HepG2 (cell line): Measurements from ENCODE around the gene NXNL2. TPM values are rescaled to one million over a fixed set of nuclear protein-coding genes. Genes with fewer than 3 reads are reported as not detected.

Experiments
- ATAC-seq: fragments of 200-7000 bp; cut with Tn5 transposase; 3 replicates; pipeline ENCODE4 v1.9.1; 2020; ENCODE audit warnings: mild to moderate bottlenecking, moderate library complexity
- BruUV-seq: library from RNA; stranded (reverse); fragments of 400-500 nt; replicated peaks from 2 replicates; lab custom pipeline; 2021; lab: Mats Ljungman, UMichigan
- CTCF ChIA-PET: fragments of 300-600 bp; formaldehyde crosslinking; extraction: SDS; loops from one replicate; lab custom pipeline; 2021; ENCODE audit warnings: low total read pairs, inconsistent platforms, low intra/inter-chr PET ratio; lab: Yijun Ruan, JAX
- POLR2A ChIA-PET: fragments of 350-600 bp; sonication (Branson Sonifier 250); formaldehyde crosslinking; loops from one replicate; lab custom pipeline; 2020; ENCODE audit warnings: antibody characterized with exemption, inconsistent platforms; lab: Yijun Ruan, JAX
- DNase-seq: peaks from one replicate; pipeline ENCODE4 v3.0.0-alpha.2; 2015; ENCODE audit warnings: low spot score
- FAIRE-seq: peaks from 3 replicates; lab custom pipeline; 2011; peaks lifted over from hg19 to GRCh38; lab: Jason Lieb, UNC
- H2AFZ ChIP-seq: one replicate; pipeline ENCODE4 v1.6.1; 2011; ENCODE audit warnings: low read length, inconsistent platforms
- H3K27ac ChIP-seq: fragments of 300-600 bp; 3 replicates; pipeline ENCODE4 v1.8.0; 2011; ENCODE audit warnings: mixed run types, mild to moderate bottlenecking, mixed read lengths, low read length, inconsistent platforms; ENCODE audit not compliant: insufficient read depth; ENCODE audit errors: extremely low read length
- H3K27me3 ChIP-seq, 2 experiments: fragments of 200-600 bp in 1 of 2; 2 replicates in 1 of 2; 3 replicates in 1 of 2; pipeline versions ENCODE4 v1.6.0 to v1.8.0; 2011; ENCODE audit warnings: low read length in 2 of 2, mild to moderate bottlenecking in 2 of 2, moderate library complexity in 2 of 2, inconsistent platforms in 1 of 2; ENCODE audit not compliant: insufficient read depth in 2 of 2, control insufficient read depth in 1 of 2
- H3K36me3 ChIP-seq, 2 experiments: fragments of 200-600 bp in 1 of 2; replicated peaks in 1 of 2; 2 replicates in 1 of 2; 3 replicates in 1 of 2; pipeline versions ENCODE4 v1.5.1 to v1.8.0; 2011; ENCODE audit warnings: low read length in 2 of 2, inconsistent platforms in 1 of 2; ENCODE audit not compliant: insufficient read depth in 2 of 2, control insufficient read depth in 1 of 2
- H3K4me1 ChIP-seq: 2 replicates; pipeline ENCODE4 v1.5.1; 2012; ENCODE audit warnings: low read length, inconsistent platforms; ENCODE audit not compliant: insufficient read depth
- H3K4me2 ChIP-seq: 2 replicates; pipeline ENCODE4 v1.6.0; 2011; ENCODE audit warnings: low read depth, low read length, inconsistent platforms
- H3K4me3 ChIP-seq, 3 experiments: fragments of 200-600 bp in 1 of 3; sonication (generic), shearing (Covaris generic) in 1 of 3; replicated peaks in 1 of 3; 2 replicates each; pipeline ENCODE4 v1.5.1; 2011 to 2016; ENCODE audit warnings: low read length in 3 of 3, inconsistent platforms in 2 of 3, low read depth in 2 of 3, mild to moderate bottlenecking in 2 of 3, control low read depth in 1 of 3, mixed read lengths in 1 of 3; ENCODE audit not compliant: insufficient read depth in 1 of 3
- H3K79me2 ChIP-seq: one replicate; pipeline ENCODE4 v1.6.1; 2011; ENCODE audit warnings: low read length, inconsistent platforms; ENCODE audit not compliant: insufficient read depth
- H3K9ac ChIP-seq: 2 replicates; pipeline ENCODE4 v1.6.0; 2011; ENCODE audit warnings: mild to moderate bottlenecking, low read depth, low read length, inconsistent platforms; ENCODE audit not compliant: insufficient read depth
- H3K9me3 ChIP-seq: 2 replicates; pipeline ENCODE4 v1.5.1; 2012; ENCODE audit warnings: mild to moderate bottlenecking, low read length
- H4K20me1 ChIP-seq: 2 replicates; pipeline ENCODE4 v1.6.0; 2011; ENCODE audit warnings: inconsistent platforms, mild to moderate bottlenecking, low read length, moderate library complexity; ENCODE audit not compliant: insufficient read depth
- NCOA1 ChIP-seq: sonication (generic); formaldehyde crosslinking; IDR thresholded peaks from 2 replicates; pipeline ENCODE4 v1.9.0; 2021; ENCODE audit warnings: missing genetic modification reagents
- RBAK ChIP-seq: sonication (generic); formaldehyde crosslinking; IDR thresholded peaks from 2 replicates; pipeline ENCODE4 v1.5.1; 2020; ENCODE audit warnings: mild to moderate bottlenecking, missing genetic modification reagents
- RBFOX2 ChIP-seq: fragments of 200-400 bp; formaldehyde crosslinking; IDR thresholded peaks from 2 replicates; pipeline ENCODE4 v1.6.1; 2017; ENCODE audit warnings: low read depth, mild to moderate bottlenecking, low read length
- RELA ChIP-seq: sonication (generic); formaldehyde crosslinking; IDR thresholded peaks from 2 replicates; pipeline ENCODE4 v1.4.0; 2020; ENCODE audit warnings: missing genetic modification reagents
- SAFB2 ChIP-seq: sonication (generic); formaldehyde crosslinking; IDR thresholded peaks from 2 replicates; pipeline ENCODE4 v1.5.1; 2020; ENCODE audit warnings: missing genetic modification reagents, low read depth, mild to moderate bottlenecking, borderline replicate concordance
- ZFX ChIP-seq: sonication (generic); formaldehyde crosslinking; IDR thresholded peaks from 2 replicates; pipeline ENCODE4 v1.4.0; 2020; ENCODE audit warnings: mild to moderate bottlenecking, low read depth, missing genetic modification reagents, moderate library complexity
- ZNF550 ChIP-seq: sonication (generic); formaldehyde crosslinking; IDR thresholded peaks from 2 replicates; pipeline ENCODE4 v1.4.0; 2020; ENCODE audit warnings: mild to moderate bottlenecking, missing genetic modification reagents, borderline replicate concordance
- ZNF710 ChIP-seq: sonication (generic); formaldehyde crosslinking; IDR thresholded peaks from 2 replicates; pipeline ENCODE4 v1.5.0; 2020; ENCODE audit warnings: mild to moderate bottlenecking, missing genetic modification reagents, borderline replicate concordance
- ZNF768 ChIP-seq: sonication (generic); formaldehyde crosslinking; IDR thresholded peaks from 2 replicates; pipeline ENCODE4 v1.4.0; 2020; ENCODE audit warnings: missing genetic modification reagents
- WGBS: methylation state at CpG from one replicate; pipeline ENCODE4 v1.1.6; 2017; ENCODE audit warnings: low lambda C conversion rate; 5-methylcytosine and 5-hydroxymethylcytosine counted together
- in situ Hi-C: cut with HindIII; loops from 2 replicates; pipeline ENCODE4 v1.10.0; 2017; ENCODE audit warnings: low pct_unique_long_range_greater_than_20kb; ENCODE audit not compliant: extremely low pct_ligation_motif_present
- intact Hi-C: fragments of 100-400 bp; cut with micrococcal nuclease; formaldehyde crosslinking; loops from one replicate; pipeline ENCODE4 v1.10.0; 2022; ENCODE audit not compliant: unreplicated experiment
- polyA plus RNA-seq, 8 experiments: library from polyadenylated mRNA; depleted of rRNA in 3 of 8; stranded (reverse) in 7 of 8; unstranded in 1 of 8; fragments of >200 nt; fragmentation: Illumina TruSeq in 4 of 8; extraction: Trizol in 4 of 8; gene quantifications; 2 replicates each; pipeline versions ENCODE4 v1.2.1 to v1.2.3, GENCODE V29; 2011 to 2016; ENCODE audit warnings: low read depth in 4 of 8, missing spikeins in 1 of 8, mixed read lengths in 1 of 8; ENCODE audit not compliant: insufficient read depth in 1 of 8
- total RNA-seq, 5 experiments: library from RNA; depleted of rRNA; stranded (reverse); fragments of >200 nt; fragmentation: Illumina TruSeq; extraction: Trizol; gene quantifications; 2 replicates each; pipeline ENCODE4 v1.2.3, GENCODE V29; 2016; ENCODE audit warnings: low read depth in 1 of 5

Gene NXNL2
- total and polyA plus RNA-seq, 2 of the 13 experiments (the other 11 are each of a cell fraction or from before 2014, with no cell fraction given), result not detected

GRCh38 chr9:88522360-88522759 is 12.6 kb upstream of the NXNL2 start:
- WGBS, result 62% methylated on average over 4 of the region's 4 CpGs
- no peaks in the 10 kb centered on the region for H3K9me3 ChIP-seq
- DNase-seq (no peak), FAIRE-seq (no peak), ATAC-seq (no peak)
- no peak overlapping the region for H2AFZ ChIP-seq
- H3K36me3 ChIP-seq, result no peaks in the 10 kb centered on the region
- intact Hi-C loops, result no loop called here
- no peak overlapping the region for H3K27ac ChIP-seq
- ChIA-PET CTCF (no interaction called here), POLR2A (no interaction called here)
- no peak overlapping the region for H3K9ac ChIP-seq
- H3K27me3 ChIP-seq, result no peaks in the 10 kb centered on the region
- H4K20me1 ChIP-seq, result no peaks in the 10 kb centered on the region
- no TSS peak for BruUV-seq
- H3K79me2 ChIP-seq, result no peaks in the 10 kb centered on the region
- in situ Hi-C loops, result no loop called here
- H3K4me2 ChIP-seq, result no peak overlapping the region
- no peak overlapping the region for H3K4me3 ChIP-seq
- TF ChIP-seq ZNF710 (CRISPR knock-in tag), result no peak
- TF ChIP-seq RBFOX2, result no peak
- no peak for TF ChIP-seq ZNF768 (CRISPR knock-in tag)
- no peak for TF ChIP-seq NCOA1 (CRISPR knock-in tag)
- peaks cover under 1% of the 10 kb centered on the region; the same call in 1 of the 2 replicates for H3K4me1 ChIP-seq

- ChIA-PET CTCF (no interaction called here), POLR2A (no interaction called here)
- H3K4me3 ChIP-seq, result no peak overlapping the region
- H3K27me3 ChIP-seq, result no peaks in the 10 kb centered on the region
- intact Hi-C loops, result no loop called here
- BruUV-seq, result no TSS peak
- no peak overlapping the region for H3K9ac ChIP-seq
- DNase-seq (no peak), ATAC-seq (no peak), FAIRE-seq (no peak)
- TF ChIP-seq ZFX (CRISPR knock-in tag), result no peak
- TF ChIP-seq SAFB2 (CRISPR knock-in tag), result no peak
- no peak for TF ChIP-seq RBAK (CRISPR knock-in tag)
- TF ChIP-seq ZNF550 (CRISPR knock-in tag), result no peak
- no peak for TF ChIP-seq RELA (CRISPR knock-in tag)
- H3K4me2 ChIP-seq, result no peak overlapping the region
- H2AFZ ChIP-seq, result no peak overlapping the region
- H4K20me1 ChIP-seq, result no peaks in the 10 kb centered on the region
- no peaks in the 10 kb centered on the region for H3K79me2 ChIP-seq
- 38% methylated on average over 3 of the region's 3 CpGs for WGBS
- H3K4me1 ChIP-seq, result peaks cover 7% of the 10 kb centered on the region
- no peaks in the 10 kb centered on the region for H3K36me3 ChIP-seq
- H3K9me3 ChIP-seq, result no peaks in the 10 kb centered on the region
- in situ Hi-C loops, result no loop called here
- H3K27ac ChIP-seq, result no peak overlapping the region
These were observed 11.9 kb upstream of the NXNL2 start for GRCh38 chr9:88523056-88523455.
